Measurements from ENCODE around the gene RNF149.
"Not testable (repeated sequence)": the region's sequence is repeated elsewhere in the genome, so short reads cannot be mapped to it uniquely, and the experiment has no call there.

Gene RNF149

DNA sequence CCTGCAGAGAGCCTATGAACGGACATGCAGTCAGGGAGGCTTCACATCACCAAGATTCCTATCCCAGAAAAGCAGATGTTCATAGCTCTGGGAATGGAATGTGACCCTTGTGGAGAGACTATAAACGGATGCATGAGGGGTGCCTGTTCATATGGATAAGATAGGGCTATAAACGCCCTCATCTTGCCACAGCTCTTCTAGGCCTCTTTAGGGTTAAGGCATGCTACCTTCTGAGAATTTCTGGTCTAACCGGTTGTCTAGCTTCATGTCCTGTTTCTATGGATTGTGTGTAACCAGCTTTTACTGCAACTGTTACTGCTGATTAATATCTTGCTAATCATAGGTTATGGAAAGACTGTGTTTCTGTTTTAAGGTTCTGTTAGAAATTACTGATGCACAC, 64.1 kb downstream of the RNF149 start:
- not testable (repeated sequence) for H3K27me3 ChIP-seq (ENCODE audit: insufficient read depth, poor library complexity, severe bottlenecking); DNase-seq (ENCODE audit: low read depth in 1 of 2, low spot score in 1 of 2); H3K4me3 ChIP-seq (replicated peaks; ENCODE audit: insufficient read depth, low read length); H3K27ac ChIP-seq (replicated peaks)

DNA sequence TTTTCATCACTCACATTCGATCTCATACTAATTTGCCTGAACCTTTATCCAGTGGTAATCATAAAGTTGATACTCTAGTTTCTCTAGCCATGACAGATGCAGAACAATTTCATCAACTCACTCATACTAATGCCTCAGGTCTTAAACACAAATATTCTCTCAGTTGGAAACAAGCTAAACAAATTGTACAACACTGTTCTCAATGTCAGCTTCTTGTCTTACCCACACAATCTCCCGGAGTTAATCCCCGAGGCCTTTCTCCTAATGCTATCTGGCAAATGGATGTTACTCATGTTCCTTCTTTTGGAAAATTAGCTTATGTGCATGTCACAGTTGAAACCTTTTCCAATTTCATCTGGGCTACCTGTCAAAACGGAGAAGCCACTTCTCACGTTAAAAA, 67.3 kb downstream of the RNF149 start:
- no peak overlapping the region for H3K27ac ChIP-seq (replicated peaks)
- DNase-seq (ENCODE audit: low read depth in 1 of 2, low spot score in 1 of 2), result no peak
- no peaks in the 10 kb centered on the region for H3K27me3 ChIP-seq (ENCODE audit: insufficient read depth, poor library complexity, severe bottlenecking)
- no peak for TF ChIP-seq POLR2AphosphoS5 (IDR thresholded peaks at IDR 0.05; ENCODE audit: low read depth)
- TF ChIP-seq SPI1 (IDR thresholded peaks at IDR 0.05; ENCODE audit: borderline replicate concordance, low read depth), result no peak
- TF ChIP-seq GABPA (IDR thresholded peaks at IDR 0.05; ENCODE audit: low read depth), result no peak
- TF ChIP-seq, protein P1, sequence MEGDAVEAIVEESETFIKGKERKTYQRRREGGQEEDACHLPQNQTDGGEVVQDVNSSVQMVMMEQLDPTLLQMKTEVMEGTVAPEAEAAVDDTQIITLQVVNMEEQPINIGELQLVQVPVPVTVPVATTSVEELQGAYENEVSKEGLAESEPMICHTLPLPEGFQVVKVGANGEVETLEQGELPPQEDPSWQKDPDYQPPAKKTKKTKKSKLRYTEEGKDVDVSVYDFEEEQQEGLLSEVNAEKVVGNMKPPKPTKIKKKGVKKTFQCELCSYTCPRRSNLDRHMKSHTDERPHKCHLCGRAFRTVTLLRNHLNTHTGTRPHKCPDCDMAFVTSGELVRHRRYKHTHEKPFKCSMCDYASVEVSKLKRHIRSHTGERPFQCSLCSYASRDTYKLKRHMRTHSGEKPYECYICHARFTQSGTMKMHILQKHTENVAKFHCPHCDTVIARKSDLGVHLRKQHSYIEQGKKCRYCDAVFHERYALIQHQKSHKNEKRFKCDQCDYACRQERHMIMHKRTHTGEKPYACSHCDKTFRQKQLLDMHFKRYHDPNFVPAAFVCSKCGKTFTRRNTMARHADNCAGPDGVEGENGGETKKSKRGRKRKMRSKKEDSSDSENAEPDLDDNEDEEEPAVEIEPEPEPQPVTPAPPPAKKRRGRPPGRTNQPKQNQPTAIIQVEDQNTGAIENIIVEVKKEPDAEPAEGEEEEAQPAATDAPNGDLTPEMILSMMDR (IDR thresholded peaks at IDR 0.05; ENCODE audit: insufficient read depth, low read length), result no peak
- TF ChIP-seq, protein P2, sequence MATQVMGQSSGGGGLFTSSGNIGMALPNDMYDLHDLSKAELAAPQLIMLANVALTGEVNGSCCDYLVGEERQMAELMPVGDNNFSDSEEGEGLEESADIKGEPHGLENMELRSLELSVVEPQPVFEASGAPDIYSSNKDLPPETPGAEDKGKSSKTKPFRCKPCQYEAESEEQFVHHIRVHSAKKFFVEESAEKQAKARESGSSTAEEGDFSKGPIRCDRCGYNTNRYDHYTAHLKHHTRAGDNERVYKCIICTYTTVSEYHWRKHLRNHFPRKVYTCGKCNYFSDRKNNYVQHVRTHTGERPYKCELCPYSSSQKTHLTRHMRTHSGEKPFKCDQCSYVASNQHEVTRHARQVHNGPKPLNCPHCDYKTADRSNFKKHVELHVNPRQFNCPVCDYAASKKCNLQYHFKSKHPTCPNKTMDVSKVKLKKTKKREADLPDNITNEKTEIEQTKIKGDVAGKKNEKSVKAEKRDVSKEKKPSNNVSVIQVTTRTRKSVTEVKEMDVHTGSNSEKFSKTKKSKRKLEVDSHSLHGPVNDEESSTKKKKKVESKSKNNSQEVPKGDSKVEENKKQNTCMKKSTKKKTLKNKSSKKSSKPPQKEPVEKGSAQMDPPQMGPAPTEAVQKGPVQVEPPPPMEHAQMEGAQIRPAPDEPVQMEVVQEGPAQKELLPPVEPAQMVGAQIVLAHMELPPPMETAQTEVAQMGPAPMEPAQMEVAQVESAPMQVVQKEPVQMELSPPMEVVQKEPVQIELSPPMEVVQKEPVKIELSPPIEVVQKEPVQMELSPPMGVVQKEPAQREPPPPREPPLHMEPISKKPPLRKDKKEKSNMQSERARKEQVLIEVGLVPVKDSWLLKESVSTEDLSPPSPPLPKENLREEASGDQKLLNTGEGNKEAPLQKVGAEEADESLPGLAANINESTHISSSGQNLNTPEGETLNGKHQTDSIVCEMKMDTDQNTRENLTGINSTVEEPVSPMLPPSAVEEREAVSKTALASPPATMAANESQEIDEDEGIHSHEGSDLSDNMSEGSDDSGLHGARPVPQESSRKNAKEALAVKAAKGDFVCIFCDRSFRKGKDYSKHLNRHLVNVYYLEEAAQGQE (IDR thresholded peaks at IDR 0.05; ENCODE audit: insufficient replicate concordance, low read depth), result no peak
- no peak overlapping the region for H3K4me3 ChIP-seq (replicated peaks; ENCODE audit: insufficient read depth, low read length)

DNA sequence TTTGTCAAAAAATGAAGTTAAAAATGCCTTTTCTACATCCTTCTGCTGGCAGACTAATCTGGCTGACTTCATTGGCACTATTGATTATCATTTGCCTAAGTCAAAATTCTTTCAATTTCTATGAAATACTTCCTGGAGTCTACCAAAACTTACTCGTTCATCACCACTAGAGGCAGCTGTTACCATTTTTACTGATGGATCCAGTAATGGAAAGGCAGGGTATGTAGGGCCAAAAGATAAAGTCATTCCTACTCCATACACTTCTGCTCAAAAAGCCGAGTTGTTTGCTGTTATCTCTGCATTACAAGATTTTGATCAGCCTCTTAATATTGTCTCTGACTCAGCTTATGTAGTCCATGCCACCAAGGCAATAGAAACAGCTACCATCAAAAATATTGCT, 67.8 kb downstream of the RNF149 start:
- H3K27ac ChIP-seq (replicated peaks); H3K27me3 ChIP-seq (ENCODE audit: insufficient read depth, poor library complexity, severe bottlenecking); DNase-seq (ENCODE audit: low read depth in 1 of 2, low spot score in 1 of 2); H3K4me3 ChIP-seq (replicated peaks; ENCODE audit: insufficient read depth, low read length): not testable (repeated sequence)

DNA sequence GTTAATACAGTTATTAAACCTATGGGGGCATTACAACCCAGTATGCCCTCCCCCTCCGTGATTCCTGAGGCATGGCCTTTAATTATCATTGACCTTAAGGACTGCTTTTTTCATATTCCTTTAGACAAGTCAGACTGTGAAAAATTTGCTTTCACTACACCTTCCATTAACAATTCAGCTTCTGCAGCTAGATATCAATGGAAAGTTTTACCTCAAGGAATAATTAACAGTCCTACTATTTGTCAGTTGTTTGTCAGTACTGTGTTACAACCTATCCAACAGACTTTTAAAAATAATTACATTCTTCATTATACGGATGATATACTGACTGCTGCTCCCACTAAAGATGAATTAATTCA, 68.8 kb downstream of the RNF149 start:
- H3K4me3 ChIP-seq (replicated peaks; ENCODE audit: insufficient read depth, low read length), result not testable (repeated sequence)

DNA sequence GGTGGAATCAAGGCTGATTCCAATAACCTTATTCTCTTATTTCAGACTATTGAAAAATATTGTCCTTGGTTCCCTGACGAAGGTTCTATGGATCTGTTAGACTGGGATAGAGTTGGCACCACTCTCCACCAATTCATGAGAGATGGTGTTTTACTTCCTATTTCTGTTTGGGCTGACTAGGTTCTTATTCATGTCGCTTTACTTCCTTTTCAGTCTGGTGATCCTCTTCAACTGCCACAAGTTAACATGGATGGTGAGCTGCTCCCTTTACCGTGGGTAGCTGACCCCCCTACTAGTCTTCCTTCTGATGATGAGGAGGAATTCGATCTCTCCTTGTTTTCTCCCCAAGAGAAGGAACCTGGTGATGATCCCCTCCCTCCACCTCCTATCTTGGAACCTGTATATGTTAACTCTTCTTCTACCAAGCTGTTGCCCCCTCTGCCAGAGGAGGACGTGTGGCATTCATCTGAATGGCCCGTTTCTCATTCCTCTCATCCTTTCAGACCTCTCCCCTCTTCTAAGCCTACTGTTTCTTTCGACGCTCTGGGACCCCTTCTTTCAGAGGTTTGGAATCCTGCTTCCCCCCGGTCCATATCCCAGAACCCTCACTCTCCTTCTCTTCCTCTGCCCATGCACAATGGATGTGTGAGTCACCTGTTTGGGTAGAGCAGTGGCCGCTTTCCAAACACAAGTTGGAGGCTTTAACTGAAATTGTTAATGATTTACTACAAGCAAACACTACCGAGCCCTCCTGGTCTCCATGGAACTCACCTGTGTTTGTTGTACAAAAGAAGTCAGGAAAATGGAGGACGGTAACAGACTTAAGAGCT, 69.4 kb downstream of the RNF149 start:
- H3K27ac ChIP-seq (replicated peaks), result no peak overlapping the region
- TF ChIP-seq, protein P2 (IDR thresholded peaks at IDR 0.05; ENCODE audit: insufficient replicate concordance, low read depth), result no peak
- no peak for TF ChIP-seq GABPA (IDR thresholded peaks at IDR 0.05; ENCODE audit: low read depth)
- TF ChIP-seq, protein P1 (IDR thresholded peaks at IDR 0.05; ENCODE audit: insufficient read depth, low read length), result no peak
- TF ChIP-seq POLR2AphosphoS5 (IDR thresholded peaks at IDR 0.05; ENCODE audit: low read depth), result no peak
- TF ChIP-seq SPI1 (IDR thresholded peaks at IDR 0.05; ENCODE audit: borderline replicate concordance, low read depth), result no peak
- DNase-seq (ENCODE audit: low read depth in 1 of 2, low spot score in 1 of 2), result no peak

More for the DNA sequence above, 68.8 kb downstream of the RNF149 start:
- DNase-seq (ENCODE audit: low read depth in 1 of 2, low spot score in 1 of 2); H3K27me3 ChIP-seq (ENCODE audit: insufficient read depth, poor library complexity, severe bottlenecking); H3K27ac ChIP-seq (replicated peaks): not testable (repeated sequence)

DNA sequence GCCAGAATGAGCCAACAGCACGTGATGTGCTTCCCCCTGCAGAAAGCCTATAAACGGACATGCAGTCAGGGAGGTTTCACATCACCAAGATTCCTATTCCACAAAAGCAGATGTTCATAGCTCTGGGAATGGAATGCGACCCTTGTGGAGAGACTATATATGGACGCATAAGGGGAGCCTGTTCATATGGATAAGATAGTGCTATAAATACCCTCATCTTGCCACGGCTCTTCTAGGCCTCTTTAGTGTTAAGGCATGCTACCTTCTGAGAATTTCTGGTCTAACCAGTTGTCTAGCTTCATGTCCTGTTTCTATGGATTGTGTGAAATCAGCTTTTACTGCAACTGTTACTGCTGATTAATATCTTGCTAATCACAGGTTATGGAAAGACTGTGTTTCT, 70.6 kb downstream of the RNF149 start:
- not testable (repeated sequence) for H3K27ac ChIP-seq (replicated peaks); H3K27me3 ChIP-seq (ENCODE audit: insufficient read depth, poor library complexity, severe bottlenecking); DNase-seq (ENCODE audit: low read depth in 1 of 2, low spot score in 1 of 2); H3K4me3 ChIP-seq (replicated peaks; ENCODE audit: insufficient read depth, low read length)

More for the DNA sequence above, 69.4 kb downstream of the RNF149 start:
- Histone ChIP-seq H3K4me3 (replicated peaks; ENCODE audit: insufficient read depth, low read length) (no peak overlapping the region), H3K27me3 (ENCODE audit: insufficient read depth, poor library complexity, severe bottlenecking) (no peaks in the 10 kb centered on the region)

DNA sequence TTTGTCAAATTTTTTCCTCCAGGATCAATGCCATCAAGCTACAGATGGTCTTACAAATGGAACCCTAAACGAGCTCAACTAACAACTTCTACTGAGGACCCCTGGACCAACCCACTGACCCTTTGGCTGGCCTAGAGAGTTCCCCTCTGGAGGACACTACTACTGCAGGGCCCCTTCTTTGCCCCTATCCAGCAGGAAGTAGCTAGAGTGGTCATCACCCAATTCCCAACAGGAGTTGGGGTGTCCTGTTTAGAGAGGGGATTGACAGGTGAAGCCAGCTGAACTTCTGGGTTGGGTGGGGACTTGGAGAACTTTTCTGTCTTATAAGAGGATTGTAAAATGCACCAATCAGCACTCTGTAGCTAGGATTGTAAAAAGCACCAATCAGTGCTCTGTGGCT, 72.5 kb downstream of the RNF149 start:
- not testable (repeated sequence) for H3K27ac ChIP-seq (replicated peaks); H3K4me3 ChIP-seq (replicated peaks; ENCODE audit: insufficient read depth, low read length); H3K27me3 ChIP-seq (ENCODE audit: insufficient read depth, poor library complexity, severe bottlenecking); DNase-seq (ENCODE audit: low read depth in 1 of 2, low spot score in 1 of 2)
